ENCODE measurements around the gene FASLG.

Gene FASLG

GRCh38 chr1:172623748-172624147, 35.2 kb upstream of the FASLG start:
- DNase-seq (ENCODE audit: low spot score), result no peak
- TF ChIP-seq, protein P1, sequence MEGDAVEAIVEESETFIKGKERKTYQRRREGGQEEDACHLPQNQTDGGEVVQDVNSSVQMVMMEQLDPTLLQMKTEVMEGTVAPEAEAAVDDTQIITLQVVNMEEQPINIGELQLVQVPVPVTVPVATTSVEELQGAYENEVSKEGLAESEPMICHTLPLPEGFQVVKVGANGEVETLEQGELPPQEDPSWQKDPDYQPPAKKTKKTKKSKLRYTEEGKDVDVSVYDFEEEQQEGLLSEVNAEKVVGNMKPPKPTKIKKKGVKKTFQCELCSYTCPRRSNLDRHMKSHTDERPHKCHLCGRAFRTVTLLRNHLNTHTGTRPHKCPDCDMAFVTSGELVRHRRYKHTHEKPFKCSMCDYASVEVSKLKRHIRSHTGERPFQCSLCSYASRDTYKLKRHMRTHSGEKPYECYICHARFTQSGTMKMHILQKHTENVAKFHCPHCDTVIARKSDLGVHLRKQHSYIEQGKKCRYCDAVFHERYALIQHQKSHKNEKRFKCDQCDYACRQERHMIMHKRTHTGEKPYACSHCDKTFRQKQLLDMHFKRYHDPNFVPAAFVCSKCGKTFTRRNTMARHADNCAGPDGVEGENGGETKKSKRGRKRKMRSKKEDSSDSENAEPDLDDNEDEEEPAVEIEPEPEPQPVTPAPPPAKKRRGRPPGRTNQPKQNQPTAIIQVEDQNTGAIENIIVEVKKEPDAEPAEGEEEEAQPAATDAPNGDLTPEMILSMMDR (IDR thresholded peaks at IDR 0.05; ENCODE audit: extremely low read depth, missing control alignments), result no peak

- TF ChIP-seq, protein P1 (IDR thresholded peaks at IDR 0.05; ENCODE audit: extremely low read depth, missing control alignments), result no peak
- no peak for DNase-seq (ENCODE audit: low spot score)
These were observed 32.1 kb upstream of the FASLG start for GRCh38 chr1:172626845-172627244.

DNA sequence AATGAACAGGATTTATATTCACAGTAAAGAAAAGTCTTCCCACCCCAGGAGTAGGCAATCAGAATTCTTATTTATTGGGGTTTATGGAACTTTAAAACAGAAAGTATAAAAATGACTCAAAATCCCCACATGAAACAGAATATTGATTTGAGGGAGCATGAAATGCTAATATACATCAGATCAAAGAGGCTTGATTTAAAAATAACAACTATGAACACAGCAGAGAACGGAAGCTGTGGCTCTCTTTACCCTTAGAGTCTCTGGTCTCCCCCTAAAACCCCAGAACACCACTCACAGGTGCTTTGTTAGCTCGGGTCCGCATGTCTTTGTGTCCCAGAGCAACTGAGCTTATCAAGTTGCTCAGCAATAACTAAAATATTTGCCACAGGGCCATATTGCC, 31.2 kb upstream of the FASLG start:
- no peak for DNase-seq (ENCODE audit: low spot score)
- TF ChIP-seq, protein P1 (IDR thresholded peaks at IDR 0.05; ENCODE audit: extremely low read depth, missing control alignments), result no peak

- DNase-seq (ENCODE audit: low spot score), result no peak
- TF ChIP-seq, protein P1 (IDR thresholded peaks at IDR 0.05; ENCODE audit: extremely low read depth, missing control alignments), result no peak
These were observed 30.5 kb upstream of the FASLG start for GRCh38 chr1:172628401-172628800.

DNA sequence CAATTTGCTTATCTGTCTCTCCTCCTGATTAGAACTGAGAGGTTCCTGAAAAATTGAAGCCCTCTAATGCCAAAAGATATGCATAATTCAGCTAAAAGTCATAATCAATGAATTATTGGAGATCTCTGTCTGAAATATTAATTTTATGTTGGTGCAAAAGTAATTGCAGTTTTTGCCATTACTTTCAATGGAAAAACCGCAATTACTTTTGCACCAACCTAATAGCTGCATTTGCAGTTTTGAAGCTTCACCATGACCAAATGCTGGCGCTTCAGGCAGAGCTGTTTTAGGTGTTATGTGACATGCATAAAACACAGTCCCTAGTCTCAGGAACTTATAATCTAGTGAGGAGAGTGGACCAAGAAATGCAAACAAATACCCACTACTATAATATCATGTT, 29.7 kb upstream of the FASLG start:
- DNase-seq (ENCODE audit: low spot score), result no peak
- TF ChIP-seq, protein P1 (IDR thresholded peaks at IDR 0.05; ENCODE audit: extremely low read depth, missing control alignments), result no peak

GRCh38 chr1:172629638-172630037, 29.3 kb upstream of the FASLG start:
- no peak for DNase-seq (ENCODE audit: low spot score)
- TF ChIP-seq, protein P1 (IDR thresholded peaks at IDR 0.05; ENCODE audit: extremely low read depth, missing control alignments), result no peak

GRCh38 chr1:172630056-172630818, 28.7 kb upstream of the FASLG start:
- DNase-seq (ENCODE audit: low spot score), result no peak
- TF ChIP-seq, protein P1 (IDR thresholded peaks at IDR 0.05; ENCODE audit: extremely low read depth, missing control alignments), result no peak

Data from GM20000 (cell line).